ENCODE measurements around the gene TNFRSF12A. TPM values are rescaled to one million over a fixed set of nuclear protein-coding genes. Genes with fewer than 3 reads are reported as not detected.

TNFRSF12A gene
- total and polyA plus RNA-seq, 2 of the 13 experiments (the other 11 are each of a cell fraction or from before 2014, with no cell fraction given), result 61.9 to 66.0 TPM

DNA sequence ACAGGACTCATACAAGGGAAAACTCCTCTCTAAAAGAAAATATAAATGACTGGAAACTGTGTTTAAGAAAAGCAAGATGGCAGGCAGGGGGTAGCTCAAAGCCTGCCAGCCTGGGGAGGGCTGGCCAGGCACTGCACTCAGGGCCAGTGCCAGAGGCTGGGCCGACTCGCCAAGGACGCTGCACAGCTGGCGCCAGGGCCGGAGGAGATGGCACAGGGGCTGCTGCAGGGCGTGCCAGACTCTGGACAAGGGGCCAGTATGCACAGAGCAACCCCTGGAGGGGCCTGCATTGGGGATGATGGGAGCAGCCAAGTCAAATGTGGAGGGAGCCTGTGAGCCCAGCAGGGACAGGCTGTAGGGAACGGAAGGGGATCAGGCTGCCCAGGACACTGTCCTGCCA is 44.0 kb upstream of the TNFRSF12A start:
- Histone ChIP-seq H2AFZ (ENCODE audit: low read length) (no peak overlapping the region), H3K4me2 (ENCODE audit: low read depth, low read length) (no peak overlapping the region), H3K4me3 (replicated peaks in 1 of 3; ENCODE audit: insufficient read depth in 1 of 3, low read depth in 2 of 3, low read length in 3 of 3) (no peak overlapping the region), H3K27ac (ENCODE audit: extremely low read length, insufficient read depth, low read length) (no peak overlapping the region), H3K79me2 (ENCODE audit: insufficient read depth, low read length) (peaks cover 8% of the 10 kb centered on the region), H3K27me3 (ENCODE audit: control insufficient read depth in 1 of 2, insufficient read depth in 2 of 2, low read length in 2 of 2) (no peaks in the 10 kb centered on the region), H3K9me3 (ENCODE audit: low read length) (no peaks in the 10 kb centered on the region), H3K36me3 (replicated peaks in 1 of 2; ENCODE audit: control insufficient read depth in 1 of 2, insufficient read depth in 2 of 2, low read length in 2 of 2) (peaks cover 2 to 18% of the 10 kb centered on the region in 2 experiments; a peak in 3 of 5 replicates), H4K20me1 (ENCODE audit: insufficient read depth, low read length) (no peaks in the 10 kb centered on the region), H3K9ac (ENCODE audit: insufficient read depth, low read depth, low read length) (no peak overlapping the region), H3K4me1 (ENCODE audit: insufficient read depth, low read length) (peaks cover 5% of the 10 kb centered on the region)
- DNase-seq (ENCODE audit: low spot score) (no peak), ATAC-seq (no peak), FAIRE-seq (no peak)
- CTCF ChIA-PET (ENCODE audit: low intra/inter-chr PET ratio, low total read pairs), result no interaction called here
- WGBS (ENCODE audit: low lambda C conversion rate), result 98% methylated on average over 5 of the region's 7 CpGs
- intact Hi-C loops (cut with micrococcal nuclease; ENCODE audit: unreplicated experiment), result no loop called here
- in situ Hi-C loops (cut with HindIII; ENCODE audit: extremely low pct_ligation_motif_present, low pct_unique_long_range_greater_than_20kb), result no loop called here
- no peak for TF ChIP-seq TCF12 (IDR thresholded peaks at IDR 0.05)
- no peak for TF ChIP-seq TCF12 (CRISPR knock-in tag; IDR thresholded peaks at IDR 0.05)
- TF ChIP-seq BRF2 (CRISPR knock-in tag; IDR thresholded peaks at IDR 0.05), result no peak
- TF ChIP-seq, protein P1, sequence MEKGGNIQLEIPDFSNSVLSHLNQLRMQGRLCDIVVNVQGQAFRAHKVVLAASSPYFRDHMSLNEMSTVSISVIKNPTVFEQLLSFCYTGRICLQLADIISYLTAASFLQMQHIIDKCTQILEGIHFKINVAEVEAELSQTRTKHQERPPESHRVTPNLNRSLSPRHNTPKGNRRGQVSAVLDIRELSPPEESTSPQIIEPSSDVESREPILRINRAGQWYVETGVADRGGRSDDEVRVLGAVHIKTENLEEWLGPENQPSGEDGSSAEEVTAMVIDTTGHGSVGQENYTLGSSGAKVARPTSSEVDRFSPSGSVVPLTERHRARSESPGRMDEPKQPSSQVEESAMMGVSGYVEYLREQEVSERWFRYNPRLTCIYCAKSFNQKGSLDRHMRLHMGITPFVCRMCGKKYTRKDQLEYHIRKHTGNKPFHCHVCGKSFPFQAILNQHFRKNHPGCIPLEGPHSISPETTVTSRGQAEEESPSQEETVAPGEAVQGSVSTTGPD (CRISPR knock-in tag; IDR thresholded peaks at IDR 0.05), result no peak
- TF ChIP-seq ZNF687 (CRISPR knock-in tag; IDR thresholded peaks at IDR 0.05), result no peak
- TF ChIP-seq, protein P2, sequence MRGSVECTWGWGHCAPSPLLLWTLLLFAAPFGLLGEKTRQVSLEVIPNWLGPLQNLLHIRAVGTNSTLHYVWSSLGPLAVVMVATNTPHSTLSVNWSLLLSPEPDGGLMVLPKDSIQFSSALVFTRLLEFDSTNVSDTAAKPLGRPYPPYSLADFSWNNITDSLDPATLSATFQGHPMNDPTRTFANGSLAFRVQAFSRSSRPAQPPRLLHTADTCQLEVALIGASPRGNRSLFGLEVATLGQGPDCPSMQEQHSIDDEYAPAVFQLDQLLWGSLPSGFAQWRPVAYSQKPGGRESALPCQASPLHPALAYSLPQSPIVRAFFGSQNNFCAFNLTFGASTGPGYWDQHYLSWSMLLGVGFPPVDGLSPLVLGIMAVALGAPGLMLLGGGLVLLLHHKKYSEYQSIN (CRISPR knock-in tag; IDR thresholded peaks at IDR 0.05; ENCODE audit: borderline replicate concordance), result no peak
- TF ChIP-seq PLRG1 (conservative IDR thresholded peaks at IDR 0.05), result no peak
- POLR2A ChIA-PET, result no interaction called here
- BruUV-seq (replicated peaks), result no TSS peak

Measured in HepG2 (cell line).